GM21367 (cell line): ENCODE data around the gene DENND4A.
"Not testable (repeated sequence)": the region's sequence is repeated elsewhere in the genome, so short reads cannot be mapped to it uniquely, and the experiment has no call there.

Experiments
- ATAC-seq: cut with Tn5 transposase; IDR thresholded peaks from one replicate; pipeline ENCODE4 v1.9.1; 2021; ENCODE audit not compliant: unreplicated experiment

The DENND4A gene

GRCh38 chr15:65819563-65819960, 27.5 kb upstream of the DENND4A start:
- no peak for ATAC-seq

GRCh38 chr15:65818927-65819562, 27.0 kb upstream of the DENND4A start:
- peak; percentile 46 for ATAC-seq

GRCh38 chr15:65816441-65816840, 24.3 kb upstream of the DENND4A start:
- ATAC-seq: no peak

GRCh38 chr15:65816008-65816407, 23.9 kb upstream of the DENND4A start:
- ATAC-seq: not testable (repeated sequence)

GRCh38 chr15:65814271-65814670, 22.2 kb upstream of the DENND4A start:
- ATAC-seq: not testable (repeated sequence)

- no peak for ATAC-seq
These were observed 20.8 kb upstream of the DENND4A start for GRCh38 chr15:65812916-65813315.

- ATAC-seq: no peak
These were observed 20.4 kb upstream of the DENND4A start for GRCh38 chr15:65812467-65812866.

GRCh38 chr15:65811835-65812234, 19.7 kb upstream of the DENND4A start:
- ATAC-seq: no peak

- ATAC-seq: not testable (repeated sequence)
These were observed 19.1 kb upstream of the DENND4A start for GRCh38 chr15:65811011-65811733.

GRCh38 chr15:65806397-65806796, 14.3 kb upstream of the DENND4A start:
- ATAC-seq: no peak

- ATAC-seq: no peak
These were observed 13.1 kb upstream of the DENND4A start for GRCh38 chr15:65805019-65805745.

GRCh38 chr15:65804252-65804931, 12.3 kb upstream of the DENND4A start:
- ATAC-seq: no peak

- no peak for ATAC-seq
These were observed 9.2 kb upstream of the DENND4A start for GRCh38 chr15:65801229-65801805.

- ATAC-seq: no peak
These were observed 4.6 kb upstream of the DENND4A start for GRCh38 chr15:65796610-65797078.

GRCh38 chr15:65795663-65796216, 3.6 kb upstream of the DENND4A start:
- no peak for ATAC-seq

GRCh38 chr15:65793818-65794104, 1.7 kb upstream of the DENND4A start:
- ATAC-seq: no peak

- ATAC-seq: no peak
These were observed 1.1 kb upstream of the DENND4A start for GRCh38 chr15:65792988-65793817.

- ATAC-seq: no peak
These were observed 557 bp downstream of the DENND4A start for GRCh38 chr15:65791335-65792137.

GRCh38 chr15:65790694-65791334, 1.3 kb downstream of the DENND4A start:
- no peak for ATAC-seq
